HG02938 (cell line): Measurements from ENCODE around the gene JPT1.
"Not testable (repeated sequence)": the region's sequence is repeated elsewhere in the genome, so short reads cannot be mapped to it uniquely, and the experiment has no call there.

Experiments used
- ATAC-seq: cut with Tn5 transposase; IDR thresholded peaks from one replicate; pipeline ENCODE4 v1.9.1; 2021; ENCODE audit warnings: mild to moderate bottlenecking, moderate library complexity; ENCODE audit not compliant: unreplicated experiment

Gene JPT1

GRCh38 chr17:75130632-75131277 lies 23.6 kb downstream of the JPT1 start:
- ATAC-seq = peak; percentile 17

DNA sequence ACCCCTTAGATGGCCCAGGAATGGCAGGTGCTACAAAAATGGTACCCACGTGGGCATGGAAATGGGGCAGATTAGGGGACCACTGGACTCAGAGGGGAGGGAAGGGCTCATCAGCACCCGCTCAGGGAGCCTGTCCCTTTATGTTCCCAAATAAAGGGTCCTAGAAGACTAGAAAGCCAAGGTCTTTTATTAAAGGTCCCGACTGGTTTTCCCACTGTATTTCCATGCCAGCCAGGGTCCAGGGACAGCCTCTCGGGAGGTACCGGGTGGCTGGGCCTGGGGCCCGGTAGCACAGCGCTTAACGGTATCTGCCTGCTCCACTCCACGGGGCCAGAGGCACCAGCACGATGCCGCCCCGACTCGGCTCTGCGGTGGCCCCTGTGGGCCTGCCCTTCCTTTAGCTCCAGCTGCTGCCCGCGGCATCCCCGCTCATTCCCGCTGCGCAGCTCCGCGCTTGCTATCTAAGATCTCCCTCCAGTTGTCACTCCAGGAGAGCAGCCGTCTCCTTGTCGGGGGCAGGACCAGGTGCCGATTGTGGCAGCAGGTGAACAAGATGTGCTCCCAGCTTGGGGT lies 24.2 kb downstream of the JPT1 start:
- no peak for ATAC-seq

DNA sequence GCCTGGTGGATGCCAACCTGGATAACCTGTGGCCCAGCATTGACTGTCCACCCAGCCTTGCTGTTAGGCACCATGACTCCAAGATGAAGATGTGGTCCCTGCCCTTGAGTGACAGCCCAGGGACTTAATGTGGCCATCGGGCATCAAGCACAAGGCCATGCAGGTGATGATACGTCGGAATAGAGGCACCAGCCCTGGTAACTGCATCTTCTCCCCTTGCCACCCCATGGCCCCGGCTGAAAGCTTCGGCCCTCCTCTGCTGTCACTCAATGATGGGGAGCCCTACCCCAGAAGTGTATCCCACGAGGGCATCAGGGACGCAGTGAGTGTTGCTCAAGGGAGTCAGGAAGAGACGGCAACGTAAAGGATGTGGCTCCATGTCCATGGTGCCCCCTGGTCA lies 24.7 kb downstream of the JPT1 start:
- ATAC-seq = no peak

GRCh38 chr17:75128694-75129505 lies 25.4 kb downstream of the JPT1 start:
- no peak for ATAC-seq

GRCh38 chr17:75127936-75128335 lies 26.4 kb downstream of the JPT1 start:
- ATAC-seq = not testable (repeated sequence)

GRCh38 chr17:75126954-75127353 lies 27.4 kb downstream of the JPT1 start:
- ATAC-seq = no peak

DNA sequence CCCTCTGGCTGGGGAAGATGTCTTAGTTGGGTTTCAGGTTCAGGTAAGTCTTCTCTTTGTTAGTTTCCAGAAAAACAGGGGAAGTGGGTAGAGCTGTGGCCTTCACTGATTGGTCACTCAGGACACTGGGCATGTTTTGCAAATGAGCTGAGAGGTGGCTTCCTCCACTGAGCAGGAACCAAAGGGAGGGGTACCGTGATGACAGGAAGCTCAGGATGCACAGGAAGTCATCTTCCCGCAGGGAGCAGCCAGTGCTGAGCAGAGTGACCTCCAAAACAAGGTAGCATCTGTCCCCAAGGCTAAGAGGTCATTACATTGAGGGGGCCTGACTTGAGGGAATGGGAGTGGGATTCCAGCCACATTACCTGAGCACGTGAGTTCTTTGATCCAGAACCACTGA lies 28.3 kb downstream of the JPT1 start:
- ATAC-seq = no peak

DNA sequence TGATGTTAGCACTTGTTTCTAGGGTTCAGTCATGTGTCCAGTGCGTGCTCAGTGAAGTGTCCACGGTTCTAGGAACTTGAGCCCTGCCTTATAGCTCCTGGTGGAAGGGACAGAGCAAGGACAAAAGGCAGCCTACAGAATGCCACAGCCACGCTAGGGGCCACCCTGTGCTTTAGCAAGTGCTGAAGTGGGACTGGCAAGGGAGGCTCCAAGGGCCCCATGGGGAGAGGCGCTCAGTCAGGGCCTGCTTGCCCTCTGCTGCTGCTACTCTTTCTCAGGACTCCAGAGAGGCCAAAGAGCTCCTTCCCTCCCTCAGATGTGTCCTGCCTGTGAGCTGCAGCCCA lies 29.5 kb downstream of the JPT1 start:
- ATAC-seq = no peak

DNA sequence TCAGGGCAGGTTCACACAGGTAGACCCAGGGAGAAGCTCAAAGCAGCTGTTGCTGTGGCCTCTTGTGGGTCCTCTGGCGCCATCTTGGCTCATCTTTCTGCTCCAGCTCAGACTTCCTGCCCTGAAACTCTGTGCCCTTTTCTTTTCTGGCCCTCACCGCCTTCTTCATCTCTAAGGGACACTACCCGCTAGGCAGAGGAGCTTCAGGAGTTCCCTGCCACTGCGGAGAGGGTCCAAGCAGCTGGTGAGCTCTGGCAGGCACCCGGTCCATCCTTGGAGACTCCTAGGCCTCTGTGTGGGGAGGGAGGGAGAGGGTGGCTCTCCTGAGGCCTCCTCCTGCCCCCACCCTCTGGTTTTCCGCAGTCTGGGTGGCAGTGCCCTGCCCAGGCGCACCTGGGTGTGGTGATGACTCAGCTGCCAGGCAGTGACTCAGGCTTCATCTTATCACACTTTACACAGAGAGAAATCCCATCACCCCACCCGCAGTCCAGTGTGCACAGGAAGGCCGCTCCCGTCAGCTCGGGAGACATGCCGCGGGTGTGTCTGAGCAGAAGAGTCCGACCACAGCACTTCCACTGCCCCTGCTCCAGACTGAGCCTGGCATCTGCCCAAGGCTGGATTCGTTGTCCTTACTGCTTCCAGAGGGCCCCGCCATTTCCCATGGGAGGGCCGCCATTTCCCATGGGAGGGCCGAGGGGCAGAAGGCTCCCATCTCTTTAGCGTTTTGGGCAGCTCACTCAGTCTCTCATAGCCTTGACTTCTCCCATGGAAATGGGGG lies 30.1 kb downstream of the JPT1 start:
- no peak for ATAC-seq

- ATAC-seq = no peak
Observed at GRCh38 chr17:75118307-75118706, 36.0 kb downstream of the JPT1 start.

DNA sequence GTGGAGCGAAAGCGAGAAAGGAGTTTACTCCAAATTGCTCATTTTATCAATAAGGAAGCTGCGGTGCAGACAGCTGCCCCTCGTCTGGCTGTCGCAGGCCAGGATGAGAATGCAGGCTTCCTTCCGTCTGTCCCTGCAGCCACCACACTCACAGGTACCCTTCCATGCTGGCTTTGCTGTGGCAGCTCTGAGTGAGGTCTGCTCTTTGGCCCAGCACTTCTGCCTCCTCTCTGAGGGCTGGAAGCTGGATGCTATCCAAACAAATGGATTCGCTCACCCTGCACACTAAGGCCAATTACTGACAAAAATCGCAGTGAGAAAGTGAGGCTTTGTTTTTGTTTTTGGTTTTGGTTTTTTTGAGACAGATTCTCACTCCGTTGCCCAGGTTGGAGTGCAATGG lies 37.6 kb downstream of the JPT1 start:
- no peak for ATAC-seq

DNA sequence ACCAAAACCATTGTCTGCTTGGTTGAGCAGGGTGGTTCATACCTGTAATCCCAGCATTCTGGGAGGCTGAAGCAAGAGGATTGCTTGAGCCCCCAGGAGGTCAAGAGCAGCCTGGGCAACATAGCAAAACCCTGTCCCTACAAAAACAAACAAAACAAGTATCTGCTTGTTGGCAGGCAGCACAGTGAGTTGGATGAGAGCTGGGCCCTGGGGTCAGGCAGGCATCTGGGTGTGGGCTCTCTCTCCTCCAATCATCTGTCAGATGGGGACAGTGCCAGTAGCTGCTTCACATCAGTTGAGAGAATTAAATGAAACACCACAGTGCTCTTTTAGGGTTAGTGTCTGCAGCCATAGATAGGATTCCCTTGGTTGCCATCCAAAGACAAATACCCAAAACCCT lies 38.8 kb downstream of the JPT1 start:
- no peak for ATAC-seq

DNA sequence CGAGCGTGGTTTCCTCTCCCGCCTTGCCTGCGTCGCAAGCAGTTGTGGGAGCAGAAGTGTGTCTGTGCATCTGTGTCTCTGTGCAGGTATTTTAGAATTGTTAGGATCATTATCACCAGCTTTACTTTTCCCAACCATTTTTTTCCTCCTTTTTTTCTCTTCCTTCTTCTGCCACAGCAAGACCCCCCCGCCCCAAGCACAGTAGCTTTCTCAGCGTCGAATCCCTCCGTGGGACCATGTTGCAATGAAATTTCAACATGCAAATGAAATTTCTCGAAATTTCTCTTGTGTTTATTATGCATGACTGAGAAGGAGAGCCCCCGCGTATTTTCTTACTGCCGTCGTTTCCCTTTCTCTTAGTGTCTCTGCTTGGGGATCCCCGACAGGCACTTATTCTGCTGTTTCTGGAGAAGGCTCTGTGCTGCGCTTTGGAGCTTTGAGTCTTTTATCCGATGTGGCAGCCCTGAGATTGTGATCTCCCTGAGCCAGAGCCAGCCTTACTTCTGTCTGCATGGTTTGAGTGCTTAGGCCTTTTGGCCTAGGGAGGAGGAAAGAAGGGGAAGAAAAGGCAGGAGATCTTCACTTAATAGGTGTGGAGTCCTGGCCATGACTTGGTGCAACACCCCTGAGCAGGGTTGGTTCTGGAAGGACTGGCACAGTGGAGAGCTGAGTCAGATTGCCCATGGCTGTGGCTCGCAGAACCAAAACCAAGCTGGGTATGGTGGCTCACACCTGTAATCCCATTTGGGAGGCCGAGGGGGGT lies 39.6 kb downstream of the JPT1 start:
- no peak for ATAC-seq

DNA sequence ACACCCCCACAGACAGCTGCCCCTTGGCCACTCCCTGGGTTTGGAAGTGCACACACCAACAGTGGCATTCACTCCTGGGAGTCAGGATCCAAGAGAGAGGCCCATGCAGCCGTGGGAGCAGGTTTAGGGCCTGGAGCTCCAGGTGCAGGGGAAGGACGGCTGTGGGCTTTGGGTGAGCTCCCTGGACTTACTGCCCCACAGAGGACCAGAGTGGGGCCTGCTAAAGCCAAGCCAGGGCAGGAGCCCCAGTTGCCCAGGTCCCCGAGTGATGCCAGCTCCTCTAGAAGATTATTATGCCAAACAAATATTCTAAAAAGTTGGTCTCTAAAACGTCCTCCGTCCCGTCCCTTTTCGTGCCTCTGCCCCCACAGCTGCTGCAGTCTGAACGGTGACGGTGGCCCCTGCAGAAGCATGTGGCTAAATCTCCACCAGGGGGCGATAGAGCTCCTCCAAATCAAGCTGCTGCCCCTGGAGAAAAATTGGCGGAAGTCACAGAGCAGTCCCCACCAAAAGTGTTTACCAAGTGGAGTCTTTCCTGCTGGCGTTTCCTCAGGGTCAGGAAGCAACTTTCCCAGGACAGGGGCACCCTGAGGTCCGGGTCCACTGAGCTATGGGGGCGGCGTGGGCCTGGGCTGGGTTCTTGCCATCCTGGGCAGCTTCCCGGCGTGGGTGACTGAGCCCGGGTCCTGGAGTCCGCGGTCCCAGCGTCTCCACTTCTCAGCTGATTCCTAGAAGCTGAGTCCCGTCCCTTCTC lies 40.3 kb downstream of the JPT1 start:
- ATAC-seq = no peak

DNA sequence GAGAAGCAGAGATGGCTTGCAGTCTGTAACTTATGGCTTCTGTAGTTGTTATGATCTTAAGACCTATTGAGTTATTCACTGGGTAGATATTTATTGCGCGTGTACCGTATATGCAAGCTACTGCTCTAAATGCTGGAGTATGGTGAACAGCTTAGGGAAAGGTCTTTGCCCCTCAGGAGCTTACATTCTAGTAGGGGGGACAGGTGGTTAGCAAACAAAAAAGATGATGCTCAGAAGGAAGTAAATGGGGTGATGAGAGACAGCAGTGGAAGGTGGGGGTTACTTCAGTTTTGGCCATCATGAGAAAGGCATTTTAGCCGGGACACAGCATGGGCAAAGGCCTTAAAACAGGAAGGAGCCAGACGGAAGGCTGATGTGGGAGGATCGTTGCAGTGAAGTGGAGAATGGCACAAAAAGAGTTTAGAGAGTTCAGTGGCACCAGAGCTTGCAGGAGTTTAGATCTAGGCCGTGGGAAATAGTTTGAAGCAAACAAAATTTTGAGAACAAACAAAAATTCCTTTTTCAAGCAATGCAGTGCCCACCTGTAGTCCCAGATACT lies 42.5 kb downstream of the JPT1 start:
- ATAC-seq = no peak

DNA sequence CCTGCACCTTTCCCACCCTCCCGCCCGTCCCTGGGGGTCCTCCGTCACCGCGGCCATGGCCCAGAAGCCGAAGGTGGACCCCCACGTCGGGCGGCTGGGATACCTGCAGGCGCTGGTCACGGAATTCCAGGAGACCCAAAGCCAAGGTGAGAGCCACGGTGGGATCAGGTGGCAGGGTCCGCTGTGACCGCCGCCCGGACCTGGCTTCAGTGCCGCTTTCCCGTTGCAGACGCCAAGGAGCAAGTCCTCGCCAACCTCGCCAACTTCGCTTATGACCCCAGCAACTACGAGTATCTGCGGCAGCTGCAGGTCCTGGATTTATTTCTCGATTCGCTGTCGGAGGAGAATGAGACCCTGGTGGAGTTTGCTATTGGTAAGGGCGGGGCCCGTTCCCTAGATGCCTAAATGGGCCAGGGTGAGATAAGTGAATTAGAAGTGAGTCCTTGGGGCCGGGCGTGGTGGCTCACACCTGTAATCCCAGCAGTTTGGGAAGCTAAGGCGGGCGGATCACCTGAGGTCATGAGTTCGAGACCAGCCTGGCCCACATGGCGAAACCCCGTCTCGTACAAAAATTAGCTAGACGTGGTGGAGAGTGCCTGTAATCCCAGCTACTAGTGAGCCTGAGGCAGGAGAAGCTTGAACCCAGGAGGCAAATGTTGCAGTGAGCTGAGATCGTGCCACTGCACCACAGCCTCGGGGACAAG lies 43.9 kb downstream of the JPT1 start:
- no peak for ATAC-seq

DNA sequence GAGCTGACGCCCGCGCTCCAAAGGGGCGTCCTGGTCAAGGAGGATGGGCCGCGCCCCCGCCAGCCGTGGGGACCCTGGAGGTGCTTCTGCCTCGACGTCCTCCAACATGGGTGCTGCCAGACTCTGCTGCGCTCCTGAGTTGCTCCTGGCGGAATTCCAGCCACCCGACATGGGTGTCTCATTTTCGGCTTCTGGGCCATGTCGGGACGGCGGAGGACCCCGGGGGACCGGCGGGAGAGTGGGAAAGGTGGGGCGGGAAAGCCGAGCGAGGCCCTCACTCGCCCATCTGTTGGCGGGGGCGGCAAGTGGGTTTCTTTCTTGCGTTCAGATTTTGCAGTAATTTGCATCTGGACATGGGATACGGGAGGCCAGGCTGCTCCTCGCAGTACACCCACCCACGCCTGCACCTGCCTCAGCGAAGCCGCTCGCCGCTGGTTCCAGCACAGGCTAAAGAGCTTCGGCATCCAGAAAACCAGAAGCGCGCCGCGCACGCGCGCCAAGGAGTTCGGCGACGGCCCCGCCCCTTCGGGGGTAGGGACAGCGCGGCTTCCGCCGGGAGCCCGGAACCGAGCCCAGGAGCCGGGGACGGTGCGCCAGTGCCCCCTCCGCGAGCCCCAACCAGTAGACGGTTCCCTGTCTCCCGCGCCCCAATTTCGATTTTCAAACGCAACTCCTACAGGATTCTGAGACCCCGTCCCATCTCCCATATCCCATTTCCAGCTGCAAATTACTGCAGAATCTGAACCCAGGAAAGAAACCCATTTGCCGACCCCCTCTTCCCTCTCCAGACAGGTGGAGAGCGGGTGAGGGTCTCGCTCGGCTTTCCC lies 44.7 kb downstream of the JPT1 start, which contains the start of gene ARMC7:
ARMC7 (plus strand) TSS at position 563 of the 827 bp plus-strand sequence. CDS start 320 bp downstream, outside the sequence.
- ATAC-seq = peak; percentile 55

DNA sequence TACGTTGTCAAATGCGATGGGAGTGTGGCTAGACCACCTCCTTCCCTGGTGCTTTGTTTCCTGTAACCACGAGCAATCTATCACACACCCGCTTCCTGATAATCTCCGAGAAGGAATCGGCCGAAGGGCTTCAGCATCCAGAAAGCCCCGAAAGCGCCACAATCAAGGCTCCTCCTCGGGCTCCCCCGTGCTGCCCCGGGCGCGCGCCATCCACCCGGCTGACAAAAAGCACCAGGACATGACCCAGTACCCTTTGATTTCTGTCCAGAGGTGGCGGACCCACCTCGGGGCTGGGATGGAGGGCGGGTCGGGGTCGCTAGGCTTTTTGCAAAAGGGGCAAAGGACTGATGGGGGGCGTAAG lies 45.3 kb downstream of the JPT1 start:
- no peak for ATAC-seq
